ENCODE measurements around the gene OR5V1. TPM values are rescaled to one million over a fixed set of nuclear protein-coding genes. Genes with fewer than 3 reads are reported as not detected.
"Not testable (repeated sequence)": the region's sequence is repeated elsewhere in the genome, so short reads cannot be mapped to it uniquely, and the experiment has no call there.

OR5V1 gene
- total and polyA plus RNA-seq, 3 donors from 2014 or later = 0.53 to 1.4 TPM; not detected in 1

DNA sequence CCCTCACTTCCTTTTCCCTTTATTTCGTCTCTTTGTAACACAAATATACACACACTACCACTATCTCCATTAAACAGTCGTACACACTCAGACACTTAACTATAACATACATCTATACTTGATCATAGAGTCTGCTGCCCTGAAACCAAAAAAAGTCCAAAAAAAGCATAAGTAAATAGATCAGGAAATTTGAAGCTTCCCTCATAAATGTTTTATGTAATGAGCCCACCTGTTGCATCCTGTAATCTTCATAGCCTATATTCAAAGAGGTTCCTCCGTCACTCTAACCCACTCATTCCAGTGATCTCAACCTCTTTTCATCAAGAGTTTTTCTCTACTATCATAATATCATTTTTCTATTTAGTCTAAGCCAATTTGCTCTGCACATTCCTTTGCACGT is 19.9 kb upstream of the OR5V1 start:
- no peaks in the 10 kb centered on the region for H3K27me3 ChIP-seq
- intact Hi-C loops (cut with DNase I; ENCODE audit: low total_unique reads) = no loop called here
- WGBS, 2 donors = 67 to 71% methylated on average over 4 of the region's 4 CpGs
- no peaks in the 10 kb centered on the region for H3K9me3 ChIP-seq
- DNase-seq = no peak
- no peak overlapping the region for H3K27ac ChIP-seq
- H3K4me1 ChIP-seq = no peaks in the 10 kb centered on the region
- TF ChIP-seq POLR2A (IDR thresholded peaks at IDR 0.05) = no peak
- TF ChIP-seq, protein P1, sequence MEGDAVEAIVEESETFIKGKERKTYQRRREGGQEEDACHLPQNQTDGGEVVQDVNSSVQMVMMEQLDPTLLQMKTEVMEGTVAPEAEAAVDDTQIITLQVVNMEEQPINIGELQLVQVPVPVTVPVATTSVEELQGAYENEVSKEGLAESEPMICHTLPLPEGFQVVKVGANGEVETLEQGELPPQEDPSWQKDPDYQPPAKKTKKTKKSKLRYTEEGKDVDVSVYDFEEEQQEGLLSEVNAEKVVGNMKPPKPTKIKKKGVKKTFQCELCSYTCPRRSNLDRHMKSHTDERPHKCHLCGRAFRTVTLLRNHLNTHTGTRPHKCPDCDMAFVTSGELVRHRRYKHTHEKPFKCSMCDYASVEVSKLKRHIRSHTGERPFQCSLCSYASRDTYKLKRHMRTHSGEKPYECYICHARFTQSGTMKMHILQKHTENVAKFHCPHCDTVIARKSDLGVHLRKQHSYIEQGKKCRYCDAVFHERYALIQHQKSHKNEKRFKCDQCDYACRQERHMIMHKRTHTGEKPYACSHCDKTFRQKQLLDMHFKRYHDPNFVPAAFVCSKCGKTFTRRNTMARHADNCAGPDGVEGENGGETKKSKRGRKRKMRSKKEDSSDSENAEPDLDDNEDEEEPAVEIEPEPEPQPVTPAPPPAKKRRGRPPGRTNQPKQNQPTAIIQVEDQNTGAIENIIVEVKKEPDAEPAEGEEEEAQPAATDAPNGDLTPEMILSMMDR (IDR thresholded peaks at IDR 0.05) = no peak
- H3K4me3 ChIP-seq = no peak overlapping the region
- no peaks in the 10 kb centered on the region for H3K36me3 ChIP-seq (ENCODE audit: low read depth, missing control alignments)

DNA sequence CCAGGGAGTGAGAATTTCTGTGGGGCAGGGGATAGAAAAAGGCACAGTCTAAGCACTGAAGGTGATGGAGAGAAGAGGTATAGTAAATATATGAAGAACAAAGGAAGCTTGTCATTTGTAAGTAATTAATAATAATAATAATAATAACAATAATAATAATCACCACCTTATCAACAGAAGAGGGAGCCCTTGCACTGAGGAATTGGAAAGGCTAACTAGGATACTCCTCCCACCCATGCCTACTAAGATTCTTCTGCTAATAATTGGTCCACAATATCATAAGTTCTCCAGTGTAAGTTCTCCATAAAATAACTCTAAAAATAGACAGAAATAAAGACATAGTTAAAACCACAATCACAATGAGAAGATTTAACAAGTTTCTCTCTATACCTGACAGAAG is 7.3 kb upstream of the OR5V1 start:
- Histone ChIP-seq H3K9me3 (no peaks in the 10 kb centered on the region), H3K4me1 (no peaks in the 10 kb centered on the region), H3K27me3 (no peaks in the 10 kb centered on the region), H3K27ac (no peak overlapping the region), H3K36me3 (ENCODE audit: low read depth, missing control alignments) (no peaks in the 10 kb centered on the region), H3K4me3 (no peak overlapping the region)
- intact Hi-C loops (cut with DNase I; ENCODE audit: low total_unique reads) = no loop called here
- no peak for TF ChIP-seq POLR2A (IDR thresholded peaks at IDR 0.05)
- TF ChIP-seq, protein P1 (IDR thresholded peaks at IDR 0.05) = no peak
- no peak for DNase-seq

DNA sequence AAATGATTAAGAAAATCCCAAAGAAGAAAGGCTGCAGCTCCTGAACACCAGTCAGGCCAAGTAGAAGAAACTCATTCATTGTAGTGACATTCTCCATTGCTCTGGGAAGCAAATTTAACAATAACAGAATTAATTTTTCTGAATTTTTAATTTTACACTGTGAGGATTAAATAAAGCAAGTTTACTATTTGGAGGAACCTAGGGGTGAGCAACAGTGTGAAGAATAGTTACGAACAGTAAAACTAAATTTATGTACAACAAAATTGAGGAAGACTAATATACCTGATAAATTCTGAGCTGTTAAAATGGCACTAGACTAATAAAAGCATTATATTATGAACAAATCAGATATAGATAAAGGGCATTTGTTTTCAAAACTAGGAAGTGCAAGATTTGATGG is 6.5 kb upstream of the OR5V1 start, which contains the start of gene OR12D3:
OR12D3 (minus strand) TSS at position 101 of the 400 bp plus-strand sequence; CDS start at position 97, 4 bp downstream.
- 96 to 97% methylated on average over 1 of the region's 1 CpG for WGBS, 2 donors
- DNase-seq = no peak
- Histone ChIP-seq H3K27ac (no peak within 1 kb of the TSS), H3K36me3 (ENCODE audit: low read depth, missing control alignments) (no peaks in the 10 kb centered on the region), H3K27me3 (no peaks in the 10 kb centered on the region), H3K9me3 (no peaks in the 10 kb centered on the region), H3K4me1 (no peaks in the 10 kb centered on the region), H3K4me3 (no peak within 1 kb of the TSS)
- intact Hi-C loops (cut with DNase I; ENCODE audit: low total_unique reads) = no loop called here
- no peak for TF ChIP-seq POLR2A (IDR thresholded peaks at IDR 0.05)
- TF ChIP-seq, protein P1 (IDR thresholded peaks at IDR 0.05) = no peak

DNA sequence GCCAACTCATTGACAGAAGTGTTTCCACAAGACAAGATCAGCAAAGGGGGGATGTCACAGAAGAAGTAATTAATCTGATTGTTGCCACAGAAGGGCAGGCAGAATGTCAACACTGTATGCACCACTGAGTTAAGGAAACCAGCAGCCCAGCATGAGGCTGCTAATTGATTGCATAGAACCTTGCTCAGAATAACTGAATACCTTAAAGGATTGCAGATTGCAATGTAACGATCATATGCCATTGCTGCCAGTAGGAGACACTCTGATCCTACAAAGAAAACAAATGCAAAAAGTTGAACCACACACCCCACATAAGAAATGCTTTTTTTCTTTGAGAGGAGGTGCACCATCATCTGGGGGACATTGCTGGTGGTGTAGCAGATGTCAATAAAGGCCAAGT is 13.1 kb downstream of the OR5V1 start:
- intact Hi-C loops (cut with DNase I; ENCODE audit: low total_unique reads) = no loop called here
- DNase-seq = no peak
- no peak overlapping the region for H3K27ac ChIP-seq
- no peaks in the 10 kb centered on the region for H3K4me1 ChIP-seq
- no peaks in the 10 kb centered on the region for H3K9me3 ChIP-seq
- no peaks in the 10 kb centered on the region for H3K36me3 ChIP-seq (ENCODE audit: low read depth, missing control alignments)
- no peak overlapping the region for H3K4me3 ChIP-seq
- TF ChIP-seq POLR2A (IDR thresholded peaks at IDR 0.05) = no peak
- TF ChIP-seq, protein P1 (IDR thresholded peaks at IDR 0.05) = no peak
- WGBS, 2 donors = 50 to 81% methylated on average over 1 of the region's 1 CpG
- no peaks in the 10 kb centered on the region for H3K27me3 ChIP-seq

DNA sequence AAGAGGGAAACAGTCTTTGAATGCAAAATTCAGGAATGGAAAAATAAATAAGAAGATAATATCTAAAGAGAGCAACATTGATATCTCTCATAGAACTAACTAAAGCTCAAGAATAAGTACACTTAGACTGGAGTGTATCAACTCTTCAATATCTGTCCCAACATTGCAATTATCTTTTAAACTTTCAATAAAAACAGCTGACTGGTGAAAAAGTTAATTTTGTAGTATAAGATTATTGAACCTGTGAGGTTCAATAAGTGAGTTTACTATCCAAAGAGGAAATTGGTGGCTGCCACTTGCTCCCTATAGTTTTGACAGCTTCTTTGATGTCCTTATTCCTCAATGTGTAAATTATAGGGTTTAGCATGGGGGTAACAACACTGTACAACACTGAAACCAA is 13.7 kb downstream of the OR5V1 start:
- H3K27ac ChIP-seq = no peak overlapping the region
- no peak for DNase-seq
- intact Hi-C loops (cut with DNase I; ENCODE audit: low total_unique reads) = no loop called here
- TF ChIP-seq, protein P1 (IDR thresholded peaks at IDR 0.05) = no peak
- TF ChIP-seq POLR2A (IDR thresholded peaks at IDR 0.05) = no peak
- no peaks in the 10 kb centered on the region for H3K9me3 ChIP-seq
- no peak overlapping the region for H3K4me3 ChIP-seq
- H3K36me3 ChIP-seq (ENCODE audit: low read depth, missing control alignments) = no peaks in the 10 kb centered on the region
- H3K4me1 ChIP-seq = no peaks in the 10 kb centered on the region
- H3K27me3 ChIP-seq = no peaks in the 10 kb centered on the region

DNA sequence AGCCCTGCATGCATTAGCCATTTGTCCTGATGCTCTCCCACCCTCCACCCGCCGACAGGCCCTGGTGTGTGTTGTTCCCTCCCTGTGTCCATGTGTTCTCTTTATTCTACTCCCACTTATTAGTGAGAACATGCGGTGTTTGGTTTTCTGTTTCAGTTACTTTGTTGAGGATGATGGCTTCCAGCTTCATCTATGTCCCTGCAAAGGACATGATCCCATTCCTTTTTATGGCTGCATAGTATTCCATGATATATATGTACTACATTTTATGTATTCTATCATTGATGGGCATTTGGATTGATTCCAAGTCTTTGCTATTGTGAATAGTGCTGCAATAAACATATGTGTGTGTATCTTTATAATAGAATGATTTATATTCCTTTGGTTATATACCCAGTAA is 19.3 kb downstream of the OR5V1 start:
- H3K4me3 ChIP-seq; H3K27ac ChIP-seq; H3K27me3 ChIP-seq; H3K9me3 ChIP-seq; H3K4me1 ChIP-seq; H3K36me3 ChIP-seq (ENCODE audit: low read depth, missing control alignments); DNase-seq; intact Hi-C loops (cut with DNase I; ENCODE audit: low total_unique reads): not testable (repeated sequence)
- WGBS, 2 donors = 95 to 98% methylated on average over 3 of the region's 3 CpGs
